Astrocyte (in vitro differentiated cells and primary cell): ENCODE measurements around the gene CFAP74. TPM values are rescaled to one million over a fixed set of nuclear protein-coding genes. Genes with fewer than 3 reads are reported as not detected.

Source experiments
- DNase-seq: peaks from one replicate; pipeline ENCODE4 v3.0.0-alpha.2; 2010; ENCODE audit warnings: low read depth
- FAIRE-seq: peaks from 2 replicates; lab custom pipeline; 2011; peaks lifted over from hg19 to GRCh38; lab: Jason Lieb, UNC
- H2AFZ ChIP-seq: 2 replicates; pipeline ENCODE4 v1.6.0; 2012; ENCODE audit warnings: low read depth, low read length, inconsistent platforms
- H3K27ac ChIP-seq: 2 replicates; pipeline ENCODE4 v1.5.1; 2011; ENCODE audit warnings: low read depth, low read length, inconsistent platforms
- H3K27me3 ChIP-seq: 2 replicates; pipeline ENCODE4 v1.6.0; 2011; ENCODE audit warnings: low read length, inconsistent platforms; ENCODE audit not compliant: insufficient read depth
- H3K36me3 ChIP-seq: 2 replicates; pipeline ENCODE4 v1.5.1; 2011; ENCODE audit warnings: low read length, inconsistent platforms; ENCODE audit not compliant: insufficient read depth
- H3K4me1 ChIP-seq: 2 replicates; pipeline ENCODE4 v1.5.1; 2011; ENCODE audit warnings: low read length, inconsistent platforms; ENCODE audit not compliant: insufficient read depth
- H3K4me2 ChIP-seq: 2 replicates; pipeline ENCODE4 v1.6.0; 2012; ENCODE audit warnings: low read length, inconsistent platforms
- H3K4me3 ChIP-seq: 2 replicates; pipeline ENCODE4 v1.5.1; 2011; ENCODE audit warnings: low read depth, mild to moderate bottlenecking, low read length, inconsistent platforms; ENCODE audit not compliant: insufficient read depth
- H3K79me2 ChIP-seq: 2 replicates; pipeline ENCODE4 v1.6.0; 2012; ENCODE audit warnings: mild to moderate bottlenecking, low read length, inconsistent platforms; ENCODE audit not compliant: insufficient read depth
- H3K9ac ChIP-seq: 2 replicates; pipeline ENCODE4 v1.6.0; 2012; ENCODE audit warnings: mild to moderate bottlenecking, low read length, inconsistent platforms
- H3K9me3 ChIP-seq: 2 replicates; pipeline ENCODE4 v1.5.1; 2012; ENCODE audit warnings: low read depth, mild to moderate bottlenecking, low read length, inconsistent platforms; ENCODE audit not compliant: insufficient read depth
- H4K20me1 ChIP-seq: 2 replicates; pipeline ENCODE4 v1.6.0; 2012; ENCODE audit warnings: low read length, inconsistent platforms; ENCODE audit not compliant: insufficient read depth
- H3K27ac Mint-ChIP-seq: one replicate; pipeline ENCODE4 v1.8.0; 2021; ENCODE audit warnings: mild to moderate bottlenecking, mixed read lengths; ENCODE audit not compliant: unreplicated experiment
- H3K27me3 Mint-ChIP-seq: one replicate; pipeline ENCODE4 v1.8.0; 2021; ENCODE audit warnings: low read depth, mixed read lengths; ENCODE audit not compliant: unreplicated experiment
- H3K36me3 Mint-ChIP-seq: one replicate; pipeline ENCODE4 v1.8.0; 2021; ENCODE audit warnings: low read depth, mixed read lengths; ENCODE audit not compliant: unreplicated experiment
- H3K4me1 Mint-ChIP-seq: one replicate; pipeline ENCODE4 v1.8.0; 2021; ENCODE audit warnings: low read depth, mixed read lengths; ENCODE audit not compliant: unreplicated experiment
- H3K4me3 Mint-ChIP-seq: one replicate; pipeline ENCODE4 v1.8.0; 2021; ENCODE audit warnings: mild to moderate bottlenecking, moderate library complexity, mixed read lengths; ENCODE audit not compliant: unreplicated experiment
- H3K9me3 Mint-ChIP-seq: one replicate; pipeline ENCODE4 v1.8.0; 2021; ENCODE audit warnings: mild to moderate bottlenecking, mixed read lengths; ENCODE audit not compliant: unreplicated experiment
- CTCF ChIP-seq: IDR thresholded peaks from 2 replicates; pipeline ENCODE4 v1.5.1; 2011; ENCODE audit warnings: low read depth, mild to moderate bottlenecking, inconsistent platforms, low read length, moderate library complexity; ENCODE audit not compliant: insufficient read depth
- EZH2 ChIP-seq: IDR thresholded peaks from 2 replicates; pipeline ENCODE4 v1.6.1; 2012; ENCODE audit warnings: mild to moderate bottlenecking, low read length, inconsistent platforms; ENCODE audit not compliant: insufficient read depth
- total RNA-seq: library from RNA; stranded (reverse); gene quantifications from 2 replicates; pipeline ENCODE4 v1.2.1, GENCODE V29; 2021

CFAP74 gene
- total RNA-seq, 1 donor from 2014 or later = not detected

GRCh38 chr1:1910033-1910465 is 93.5 kb downstream of the CFAP74 start:
- Histone ChIP-seq H3K36me3 (no peaks in the 10 kb centered on the region), H3K4me3 (peak overlapping the region; percentile 64)

GRCh38 chr1:1908506-1908791 is 95.1 kb downstream of the CFAP74 start:
- Histone ChIP-seq H2AFZ (peak overlapping the region; percentile 96), H3K27me3 (no peaks in the 10 kb centered on the region), H3K4me1 (peaks cover 12% of the 10 kb centered on the region), H3K36me3 (no peaks in the 10 kb centered on the region), H3K79me2 (peaks cover 4% of the 10 kb centered on the region), H3K4me3 (peak overlapping the region; percentile 72), H3K9me3 (no peaks in the 10 kb centered on the region), H4K20me1 (no peaks in the 10 kb centered on the region), H3K27ac (peak overlapping the region; percentile 85), H3K4me2 (peak overlapping the region; percentile 96), H3K9ac (peak overlapping the region; percentile 91)
- TF ChIP-seq CTCF (no peak), EZH2 (no peak)
- no peak for DNase-seq
- Mint-ChIP-seq H3K27me3 (peaks cover 5% of the 10 kb centered on the region), H3K4me3 (peak overlapping the region; percentile 82), H3K27ac (no peak overlapping the region), H3K36me3 (no peaks in the 10 kb centered on the region), H3K4me1 (peaks cover 10% of the 10 kb centered on the region), H3K9me3 (no peaks in the 10 kb centered on the region)
- FAIRE-seq = no peak

More at GRCh38 chr1:1910033-1910465, 93.5 kb downstream of the CFAP74 start:
- Histone ChIP-seq H3K9ac (peak overlapping the region; percentile 85), H3K79me2 (peaks cover 4% of the 10 kb centered on the region), H3K4me1 (peaks cover 12% of the 10 kb centered on the region), H2AFZ (no peak overlapping the region), H3K9me3 (no peaks in the 10 kb centered on the region), H3K27me3 (no peaks in the 10 kb centered on the region), H3K27ac (peak overlapping the region; percentile 70), H4K20me1 (no peaks in the 10 kb centered on the region), H3K4me2 (peak overlapping the region; percentile 83)
- H3K27me3 Mint-ChIP-seq = peaks cover 12% of the 10 kb centered on the region
- FAIRE-seq = no peak
- H3K4me1 Mint-ChIP-seq = peaks cover 10% of the 10 kb centered on the region
- H3K9me3 Mint-ChIP-seq = no peaks in the 10 kb centered on the region
- H3K27ac Mint-ChIP-seq = peak overlapping the region; percentile 49
- H3K4me3 Mint-ChIP-seq = peak overlapping the region; percentile 86
- no peak for DNase-seq
- no peaks in the 10 kb centered on the region for H3K36me3 Mint-ChIP-seq
- TF ChIP-seq EZH2 = no peak
- TF ChIP-seq CTCF = no peak

- H3K79me2 ChIP-seq = peaks cover 4% of the 10 kb centered on the region
- H3K4me3 Mint-ChIP-seq = no peak overlapping the region
- no peaks in the 10 kb centered on the region for H3K27me3 ChIP-seq
- DNase-seq = no peak
- H3K4me2 ChIP-seq = no peak overlapping the region
- FAIRE-seq = no peak
- H3K36me3 ChIP-seq = no peaks in the 10 kb centered on the region
- H3K9me3 Mint-ChIP-seq = no peaks in the 10 kb centered on the region
- no peaks in the 10 kb centered on the region for H4K20me1 ChIP-seq
- peaks cover 10% of the 10 kb centered on the region for H3K4me1 Mint-ChIP-seq
- H3K27ac Mint-ChIP-seq = peak overlapping the region; percentile 80
- TF ChIP-seq CTCF = no peak
- TF ChIP-seq EZH2 = no peak
- peaks cover 12% of the 10 kb centered on the region for H3K4me1 ChIP-seq
- peaks cover 5% of the 10 kb centered on the region for H3K27me3 Mint-ChIP-seq
- H2AFZ ChIP-seq = no peak overlapping the region
- no peak overlapping the region for H3K9ac ChIP-seq
- no peak overlapping the region for H3K4me3 ChIP-seq
- no peak overlapping the region for H3K27ac ChIP-seq
- H3K36me3 Mint-ChIP-seq = no peaks in the 10 kb centered on the region
- no peaks in the 10 kb centered on the region for H3K9me3 ChIP-seq
These were observed 96.4 kb downstream of the CFAP74 start for GRCh38 chr1:1907098-1907736.
